Heart left ventricle (tissue), 13 donors: Measurements from ENCODE around the gene NIPAL4.

Experiments
- POLR2A ChIP-seq, 2 donors: fragments of 450-650 bp; IDR thresholded peaks; one replicate each; pipeline ENCODE4 v1.6.1; 2017; ENCODE audit warnings: antibody characterized with exemption in 2 of 2, mild to moderate bottlenecking in 2 of 2, moderate library complexity in 2 of 2
- TF ChIP-seq, protein P1 (sequence below), 12 donors: fragments of 200-600 bp; sonication (generic) in 4 of 12; IDR thresholded peaks; one replicate each; pipeline versions ENCODE4 v1.5.0 to v1.8.0; 2018 to 2022; ENCODE audit warnings: antibody characterized with exemption in 12 of 12, mild to moderate bottlenecking in 5 of 12
- donor health status: ischemic (EF 13 %, LVEDD 7.1; RV severe dilation, severe dysfunction).
- donor health status: DM: no; HTN: yes; CAD: no.
- donor health status: DM: no; HTN: no; CAD: no.
- donor health status: ischemic (EF 25% LVEDD 6.9; RV normal size, moderate dysfunction).
- donor health status: ischemic (EF 25% LVEDD 5.7; RV mildly dilated, moderate dysfunction).
- donor health status: ischemic (EF 35%, LVEDD 5.7; RV mildly dilated, moderate dysfunction).
- donor health status: nonischemic (EF 11% LVEDD 7.7; RV severe dilation, severe dysfunction).
- donor health status: DM: yes; HTN: yes; CAD: no.
- donor health status: PGD.
- donor health status: ischemic (EF 29% LVEDD 5.4; RV normal size, mild dysfunction).
- donor health status: nonischemic (EF 23%, LVEDD 6.1; RV moderate dilation, normal function).

DNA sequence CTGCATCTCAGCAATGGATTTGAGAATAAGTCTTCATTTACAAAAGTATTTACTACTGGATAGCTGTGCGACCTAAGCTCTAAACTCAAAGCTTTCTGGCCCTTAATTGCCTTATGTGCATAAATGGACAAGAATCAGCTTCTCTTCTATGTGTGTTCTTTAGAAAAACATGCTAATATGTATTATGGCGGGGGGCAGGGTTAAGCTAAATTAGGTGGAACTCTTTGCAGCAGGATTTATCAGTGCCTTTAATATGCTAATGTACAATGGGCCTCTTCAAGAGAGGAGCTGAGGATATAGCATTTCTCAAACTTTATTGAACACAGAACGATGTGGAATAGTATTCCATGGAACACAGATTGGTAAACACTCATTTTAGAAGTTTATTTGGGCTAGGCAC lies 10.0 kb upstream of the NIPAL4 start:
- TF ChIP-seq, protein P1, sequence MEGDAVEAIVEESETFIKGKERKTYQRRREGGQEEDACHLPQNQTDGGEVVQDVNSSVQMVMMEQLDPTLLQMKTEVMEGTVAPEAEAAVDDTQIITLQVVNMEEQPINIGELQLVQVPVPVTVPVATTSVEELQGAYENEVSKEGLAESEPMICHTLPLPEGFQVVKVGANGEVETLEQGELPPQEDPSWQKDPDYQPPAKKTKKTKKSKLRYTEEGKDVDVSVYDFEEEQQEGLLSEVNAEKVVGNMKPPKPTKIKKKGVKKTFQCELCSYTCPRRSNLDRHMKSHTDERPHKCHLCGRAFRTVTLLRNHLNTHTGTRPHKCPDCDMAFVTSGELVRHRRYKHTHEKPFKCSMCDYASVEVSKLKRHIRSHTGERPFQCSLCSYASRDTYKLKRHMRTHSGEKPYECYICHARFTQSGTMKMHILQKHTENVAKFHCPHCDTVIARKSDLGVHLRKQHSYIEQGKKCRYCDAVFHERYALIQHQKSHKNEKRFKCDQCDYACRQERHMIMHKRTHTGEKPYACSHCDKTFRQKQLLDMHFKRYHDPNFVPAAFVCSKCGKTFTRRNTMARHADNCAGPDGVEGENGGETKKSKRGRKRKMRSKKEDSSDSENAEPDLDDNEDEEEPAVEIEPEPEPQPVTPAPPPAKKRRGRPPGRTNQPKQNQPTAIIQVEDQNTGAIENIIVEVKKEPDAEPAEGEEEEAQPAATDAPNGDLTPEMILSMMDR (IDR thresholded peaks at IDR 0.05) = no peak
- no peak for TF ChIP-seq POLR2A (IDR thresholded peaks at IDR 0.05)
